Measurements from ENCODE around the gene GSG1L2. TPM values are rescaled to one million over a fixed set of nuclear protein-coding genes. Genes with fewer than 3 reads are reported as not detected.

Gene GSG1L2
- total and polyA plus RNA-seq, 2 donors (not counting 1 experiment from before 2014, with no cell fraction given), result not detected

DNA sequence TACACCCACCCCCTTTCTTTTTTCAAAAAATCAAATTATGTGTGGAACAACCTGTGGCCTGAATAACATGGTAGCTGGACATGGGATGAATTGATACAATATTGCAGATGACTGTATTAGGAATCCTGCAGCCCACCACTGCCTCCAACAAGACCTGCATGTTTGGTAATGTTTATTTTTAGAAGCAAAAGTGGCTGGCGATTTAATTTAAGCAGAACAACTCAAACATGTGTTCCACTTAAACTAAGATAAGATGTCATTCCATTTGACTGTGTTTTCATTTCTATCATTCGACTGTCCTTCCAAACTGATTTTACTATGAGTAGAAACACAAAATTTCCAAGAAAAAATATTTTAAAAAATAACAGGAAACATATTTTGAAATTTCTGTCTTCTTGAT, 20.4 kb downstream of the GSG1L2 start:
- intact Hi-C loops (cut with micrococcal nuclease), result no loop called here
- Mint-ChIP-seq H3K4me1 (no peaks in the 10 kb centered on the region), H3K27ac (no peak overlapping the region), H3K9me3 (ENCODE audit: insufficient read depth) (peaks cover 3% of the 10 kb centered on the region), H3K27me3 (peaks cover 16% of the 10 kb centered on the region), H3K4me3 (no peak overlapping the region)
- no CpG with 5 or more reads among the region's 2 CpGs for WGBS (ENCODE audit: insufficient coverage)
- Histone ChIP-seq H4K20me1 (ENCODE audit: control insufficient read depth, insufficient read depth, low read length, poor library complexity, severe bottlenecking) (no peaks in the 10 kb centered on the region), H2AFZ (ENCODE audit: insufficient read depth, low read depth, low read length, poor library complexity, severe bottlenecking) (no peak overlapping the region), H3K79me2 (ENCODE audit: control insufficient read depth, insufficient read depth, low read length) (no peaks in the 10 kb centered on the region), H3K9ac (ENCODE audit: low read length) (no peak overlapping the region), H3K27ac (ENCODE audit: low read length in 2 of 2) (no peak overlapping the region), H3K4me3 (ENCODE audit: control extremely low read depth in 1 of 5, extremely low read depth in 1 of 5, insufficient read depth in 1 of 5, low read depth in 2 of 5, low read length in 4 of 5) (no peak overlapping the region), H3K4me1 (ENCODE audit: control insufficient read depth in 2 of 2, insufficient read depth in 2 of 2, low read length in 2 of 2) (no peaks in the 10 kb centered on the region), H3K4me2 (replicated peaks; ENCODE audit: low read depth, low read length, poor library complexity, severe bottlenecking) (no peak overlapping the region), H3K36me3 (replicated peaks in 1 of 2; ENCODE audit: control extremely low read depth in 1 of 2, control insufficient read depth in 1 of 2, extremely low read depth in 1 of 2, insufficient read depth in 2 of 2, low read length in 1 of 2) (no peaks in the 10 kb centered on the region), H3K9me3 (ENCODE audit: control extremely low read depth in 1 of 3, control insufficient read depth in 2 of 3, insufficient read depth in 1 of 3, low read length in 2 of 3) (peaks cover 0 to 7% (median 0%) of the 10 kb centered on the region in 3 donors), H3K27me3 (replicated peaks in 1 of 4; ENCODE audit: control extremely low read depth in 1 of 4, control insufficient read depth in 3 of 4, insufficient read depth in 4 of 4, low read length in 3 of 4) (peaks cover 0 to 4% (median 0%) of the 10 kb centered on the region in 4 experiments)
- DNase-seq (no peak), ATAC-seq (ENCODE audit: low read depth) (no peak)
- ChIA-PET POLR2A (no interaction called here), CTCF (no interaction called here)
- TF ChIP-seq, protein P1, sequence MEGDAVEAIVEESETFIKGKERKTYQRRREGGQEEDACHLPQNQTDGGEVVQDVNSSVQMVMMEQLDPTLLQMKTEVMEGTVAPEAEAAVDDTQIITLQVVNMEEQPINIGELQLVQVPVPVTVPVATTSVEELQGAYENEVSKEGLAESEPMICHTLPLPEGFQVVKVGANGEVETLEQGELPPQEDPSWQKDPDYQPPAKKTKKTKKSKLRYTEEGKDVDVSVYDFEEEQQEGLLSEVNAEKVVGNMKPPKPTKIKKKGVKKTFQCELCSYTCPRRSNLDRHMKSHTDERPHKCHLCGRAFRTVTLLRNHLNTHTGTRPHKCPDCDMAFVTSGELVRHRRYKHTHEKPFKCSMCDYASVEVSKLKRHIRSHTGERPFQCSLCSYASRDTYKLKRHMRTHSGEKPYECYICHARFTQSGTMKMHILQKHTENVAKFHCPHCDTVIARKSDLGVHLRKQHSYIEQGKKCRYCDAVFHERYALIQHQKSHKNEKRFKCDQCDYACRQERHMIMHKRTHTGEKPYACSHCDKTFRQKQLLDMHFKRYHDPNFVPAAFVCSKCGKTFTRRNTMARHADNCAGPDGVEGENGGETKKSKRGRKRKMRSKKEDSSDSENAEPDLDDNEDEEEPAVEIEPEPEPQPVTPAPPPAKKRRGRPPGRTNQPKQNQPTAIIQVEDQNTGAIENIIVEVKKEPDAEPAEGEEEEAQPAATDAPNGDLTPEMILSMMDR (IDR thresholded peaks at IDR 0.05), result no peak
- no peak for TF ChIP-seq EZH2 (IDR thresholded peaks at IDR 0.05; ENCODE audit: borderline replicate concordance, insufficient read depth, low read depth, low read length, poor library complexity, severe bottlenecking)

DNA sequence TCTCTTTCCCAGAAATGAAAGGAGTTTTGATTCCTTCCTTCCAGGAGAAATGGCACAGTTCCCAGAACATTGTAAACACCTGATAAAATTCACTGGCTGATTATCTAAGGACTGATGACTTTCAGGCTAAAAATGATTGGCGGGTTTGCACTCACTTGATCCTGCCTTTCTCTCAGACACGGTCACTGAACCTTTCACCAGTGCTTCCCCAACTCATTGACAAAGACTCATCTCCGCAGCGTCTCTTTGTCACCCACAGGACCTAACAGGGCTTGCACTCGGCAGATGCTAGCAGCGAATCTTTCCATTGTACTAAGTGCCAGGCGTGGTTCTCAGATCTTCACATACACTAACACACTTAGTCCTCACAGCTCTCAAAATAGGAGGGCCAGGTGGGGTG, 23.2 kb downstream of the GSG1L2 start:
- TF ChIP-seq EZH2 (IDR thresholded peaks at IDR 0.05; ENCODE audit: borderline replicate concordance, insufficient read depth, low read depth, low read length, poor library complexity, severe bottlenecking), result no peak
- TF ChIP-seq, protein P1 (IDR thresholded peaks at IDR 0.05), result no peak

More for the DNA sequence above, 23.2 kb downstream of the GSG1L2 start:
- no peaks in the 10 kb centered on the region for H4K20me1 ChIP-seq (ENCODE audit: control insufficient read depth, insufficient read depth, low read length, poor library complexity, severe bottlenecking)
- H3K27ac ChIP-seq (ENCODE audit: low read length in 2 of 2), result no peak overlapping the region
- H3K36me3 ChIP-seq (replicated peaks in 1 of 2; ENCODE audit: control extremely low read depth in 1 of 2, control insufficient read depth in 1 of 2, extremely low read depth in 1 of 2, insufficient read depth in 2 of 2, low read length in 1 of 2), result no peaks in the 10 kb centered on the region
- H2AFZ ChIP-seq (ENCODE audit: insufficient read depth, low read depth, low read length, poor library complexity, severe bottlenecking), result no peak overlapping the region
- H3K9ac ChIP-seq (ENCODE audit: low read length), result no peak overlapping the region
- H3K4me1 ChIP-seq (ENCODE audit: control insufficient read depth in 2 of 2, insufficient read depth in 2 of 2, low read length in 2 of 2), result no peaks in the 10 kb centered on the region
- no peak overlapping the region for H3K4me2 ChIP-seq (replicated peaks; ENCODE audit: low read depth, low read length, poor library complexity, severe bottlenecking)
- DNase-seq (no peak), ATAC-seq (ENCODE audit: low read depth) (no peak)
- no peaks in the 10 kb centered on the region for H3K9me3 Mint-ChIP-seq (ENCODE audit: insufficient read depth)
- POLR2A ChIA-PET, result no interaction called here
- no peaks in the 10 kb centered on the region for H3K4me1 Mint-ChIP-seq
- CTCF ChIA-PET, result no interaction called here
- H3K79me2 ChIP-seq (ENCODE audit: control insufficient read depth, insufficient read depth, low read length), result no peaks in the 10 kb centered on the region
- H3K4me3 ChIP-seq (ENCODE audit: control extremely low read depth in 1 of 5, extremely low read depth in 1 of 5, insufficient read depth in 1 of 5, low read depth in 2 of 5, low read length in 4 of 5), result no peak overlapping the region
- no peak overlapping the region for H3K27ac Mint-ChIP-seq
- no peak overlapping the region for H3K4me3 Mint-ChIP-seq
- 85% methylated on average over 7 of the region's 7 CpGs for WGBS (ENCODE audit: insufficient coverage)
- intact Hi-C loops (cut with micrococcal nuclease), result no loop called here
- H3K27me3 ChIP-seq (replicated peaks in 1 of 4; ENCODE audit: control extremely low read depth in 1 of 4, control insufficient read depth in 3 of 4, insufficient read depth in 4 of 4, low read length in 3 of 4), result peaks cover 0 to 6% (median 0%) of the 10 kb centered on the region in 4 experiments
- peaks cover 0 to 7% (median 0%) of the 10 kb centered on the region in 3 donors for H3K9me3 ChIP-seq (ENCODE audit: control extremely low read depth in 1 of 3, control insufficient read depth in 2 of 3, insufficient read depth in 1 of 3, low read length in 2 of 3)
- H3K27me3 Mint-ChIP-seq, result peaks cover 23% of the 10 kb centered on the region
